ENCODE data around the gene CKS1B.

The CKS1B gene

GRCh38 chr1:154945962-154946850 lies 28.3 kb upstream of the CKS1B start:
- no peak for DNase-seq (ENCODE audit: low read depth in 2 of 2)

GRCh38 chr1:154948079-154948478 lies 26.4 kb upstream of the CKS1B start:
- no peak for DNase-seq (ENCODE audit: low read depth in 2 of 2)

DNA sequence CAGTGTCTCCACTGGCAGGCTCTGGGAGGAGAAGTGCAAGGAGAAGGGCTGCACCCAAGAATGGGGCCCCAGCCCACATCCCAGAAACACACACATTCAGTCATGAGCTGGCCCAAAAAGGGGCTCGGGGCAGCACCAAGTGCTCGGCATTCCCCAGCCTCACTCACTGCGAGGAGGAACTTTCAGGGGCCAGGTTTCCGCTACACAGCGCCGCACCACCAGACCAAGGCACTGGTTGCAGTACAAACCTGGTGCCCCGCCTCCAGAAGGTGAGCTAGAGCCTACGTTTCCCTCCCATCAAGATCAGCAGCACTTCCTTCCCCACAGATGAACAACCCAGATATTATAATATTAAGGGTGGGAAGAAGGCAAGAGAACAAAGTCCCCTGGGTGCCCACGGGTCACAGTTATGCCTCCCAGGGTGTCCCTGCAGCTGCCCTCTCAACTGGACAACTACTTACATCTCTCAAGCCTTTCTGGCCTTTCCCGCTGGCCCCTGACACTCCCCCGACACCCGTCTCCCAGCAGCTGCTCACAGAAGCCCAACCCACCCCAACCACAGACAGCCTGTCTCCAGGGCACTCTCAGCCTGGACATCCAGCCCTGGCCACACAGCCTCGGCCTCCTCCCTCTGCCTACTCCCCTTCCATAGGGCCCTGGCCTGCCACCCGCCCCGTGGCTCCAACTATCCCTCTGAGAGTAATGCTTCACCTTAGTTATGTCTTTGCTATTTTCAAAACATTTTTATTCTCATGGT lies 22.4 kb upstream of the CKS1B start:
- DNase-seq (ENCODE audit: low read depth in 2 of 2) = peak in 1 of 2 donors; percentile 57

- DNase-seq (ENCODE audit: low read depth in 2 of 2) = no peak
Observed at GRCh38 chr1:154952664-154953063, 21.8 kb upstream of the CKS1B start.

GRCh38 chr1:154953611-154954038 lies 20.9 kb upstream of the CKS1B start:
- no peak for DNase-seq (ENCODE audit: low read depth in 2 of 2)

DNA sequence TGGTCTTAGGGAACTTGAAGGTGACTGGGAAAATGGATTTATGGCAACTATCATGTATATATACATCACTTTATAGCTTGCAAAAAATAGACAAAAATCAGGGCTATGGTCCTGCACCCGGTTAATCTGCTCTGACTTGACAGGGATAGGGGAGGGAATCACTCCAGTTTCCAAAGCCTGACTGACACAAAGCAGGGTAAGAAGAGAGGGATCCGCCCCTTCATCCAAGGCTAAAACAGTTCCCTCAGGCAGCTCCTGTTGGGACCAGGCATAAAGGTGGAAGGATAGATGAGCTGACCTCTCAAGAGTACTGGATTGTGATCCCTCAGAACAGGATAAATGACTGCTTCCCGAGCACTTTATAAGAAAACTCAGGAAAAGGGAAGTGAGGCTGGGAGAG lies 19.9 kb upstream of the CKS1B start:
- no peak for DNase-seq (ENCODE audit: low read depth in 2 of 2)

DNA sequence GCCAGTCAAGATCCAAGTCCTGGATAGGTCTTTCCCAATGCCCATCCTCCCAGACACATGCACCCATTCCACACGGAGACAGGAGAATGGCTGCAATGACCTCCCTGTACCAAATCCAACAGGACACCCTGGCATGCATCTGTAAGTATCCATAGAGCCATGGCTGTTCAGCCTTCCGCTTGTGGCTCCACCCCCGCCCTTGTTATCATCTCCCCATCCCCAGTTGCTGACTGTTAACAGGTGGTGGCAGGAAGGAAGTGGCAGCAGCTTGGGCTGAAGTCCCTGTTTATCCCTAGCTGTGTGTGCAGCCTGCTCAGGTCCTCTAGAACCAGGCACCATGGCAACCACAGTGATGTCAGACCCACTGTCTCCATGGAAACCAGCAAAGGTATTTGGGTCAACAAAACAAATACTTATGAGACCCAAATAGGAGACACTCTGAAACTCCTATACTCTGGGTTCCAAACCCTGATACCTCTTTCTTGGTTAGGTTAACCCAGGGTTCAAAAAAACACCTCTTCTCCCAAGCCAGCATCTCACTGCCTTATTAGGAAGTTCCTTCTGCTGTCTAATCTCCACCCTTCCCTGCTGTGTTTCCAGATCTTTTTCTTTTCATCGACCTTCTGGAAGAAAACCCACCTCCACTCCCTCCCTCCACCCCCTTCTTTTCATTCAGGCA lies 19.3 kb upstream of the CKS1B start:
- DNase-seq (ENCODE audit: low read depth in 2 of 2) = peak in 1 of 2 donors; percentile 59

DNA sequence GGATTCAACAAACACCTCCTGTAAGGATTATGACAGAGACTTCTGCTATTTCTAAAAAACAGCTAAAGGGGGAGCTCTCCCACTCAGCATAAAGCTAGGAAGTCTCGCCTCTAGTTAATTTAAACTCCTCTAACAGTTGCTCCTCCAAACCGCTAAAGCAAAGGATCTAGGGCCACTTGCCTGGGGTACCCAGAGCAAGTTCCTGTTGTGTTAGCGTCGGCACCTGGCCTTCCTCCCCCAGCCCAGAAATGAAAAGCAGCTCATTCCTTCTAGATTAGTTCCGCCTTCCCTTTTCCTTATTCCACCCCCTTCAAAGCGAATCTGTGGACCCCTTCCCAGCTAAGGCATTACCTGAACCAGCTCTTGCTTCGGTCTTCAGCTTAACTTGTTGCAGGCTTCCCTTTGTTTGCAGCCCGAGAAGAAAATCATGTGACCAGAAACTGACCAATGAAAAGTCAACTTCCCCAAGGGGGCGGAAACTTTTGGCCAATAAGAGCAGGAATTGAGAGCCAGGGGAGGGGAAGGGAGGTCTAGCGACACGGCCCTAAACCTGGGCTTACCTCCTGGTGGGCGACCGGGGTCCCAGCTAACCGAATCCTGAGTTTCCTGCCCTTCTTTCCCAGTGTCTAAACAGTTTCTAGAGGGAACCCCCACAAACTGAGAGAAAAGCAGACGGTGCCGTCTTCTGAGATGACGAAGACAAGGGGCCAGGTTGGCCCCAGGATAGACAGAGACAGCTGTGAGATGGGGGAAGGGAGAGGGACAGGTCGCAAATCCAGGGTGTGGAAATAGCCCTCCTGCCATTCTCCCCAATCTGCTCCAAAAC lies 18.6 kb upstream of the CKS1B start, which contains the start of gene PBXIP1:
Gene PBXIP1, minus strand, starts transcription at position 382 of the 826 bp plus-strand sequence. CDS start 2,378 bp downstream, outside the sequence.
- DNase-seq (ENCODE audit: low read depth in 2 of 2) = peak; percentile 52 to 74

- DNase-seq (ENCODE audit: low read depth in 2 of 2) = no peak
Observed at GRCh38 chr1:154956544-154956941, 17.9 kb upstream of the CKS1B start.

- DNase-seq (ENCODE audit: low read depth in 2 of 2) = no peak
Observed at GRCh38 chr1:154957091-154957657, 17.3 kb upstream of the CKS1B start.

GRCh38 chr1:154958036-154958435 lies 16.4 kb upstream of the CKS1B start:
- DNase-seq (ENCODE audit: low read depth in 2 of 2) = no peak

DNA sequence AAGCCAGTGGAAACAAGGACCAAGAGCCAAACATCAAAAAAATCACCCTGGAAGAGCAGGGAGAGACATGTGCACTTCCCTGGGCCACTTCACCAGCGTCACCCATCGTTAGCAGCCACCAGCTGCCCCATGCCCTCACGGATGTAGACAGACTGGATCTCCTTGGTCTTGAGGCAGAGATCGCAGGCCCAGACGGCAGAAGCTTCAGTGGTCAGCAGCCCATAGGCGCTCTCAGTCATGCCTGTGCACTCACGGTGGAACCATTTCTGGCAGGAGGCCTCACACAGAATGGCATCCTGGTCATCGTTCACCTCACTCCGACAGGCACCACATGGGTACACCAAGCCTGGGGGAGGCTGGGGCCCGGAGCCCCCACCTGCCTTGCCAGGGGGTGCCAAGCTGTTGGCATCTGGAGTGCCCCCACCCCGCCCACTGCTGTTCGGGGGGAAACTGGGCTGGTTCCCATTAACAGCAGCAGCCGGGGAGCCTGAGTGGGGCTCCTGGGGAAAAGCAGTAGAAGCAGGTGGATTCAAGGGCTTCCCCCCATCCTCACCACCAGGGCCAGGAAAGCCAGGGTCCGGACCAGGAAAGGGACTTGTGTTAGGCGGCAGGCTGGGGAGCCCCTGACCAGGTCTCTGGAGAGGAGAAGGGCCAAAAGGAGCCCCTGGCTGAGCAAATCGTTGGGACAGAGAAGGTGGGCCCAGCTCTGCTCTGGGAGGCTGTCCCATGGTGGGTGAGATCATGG lies 15.6 kb upstream of the CKS1B start:
- no peak for DNase-seq (ENCODE audit: low read depth in 2 of 2)

GRCh38 chr1:154959426-154959780 lies 15.1 kb upstream of the CKS1B start:
- no peak for DNase-seq (ENCODE audit: low read depth in 2 of 2)

DNA sequence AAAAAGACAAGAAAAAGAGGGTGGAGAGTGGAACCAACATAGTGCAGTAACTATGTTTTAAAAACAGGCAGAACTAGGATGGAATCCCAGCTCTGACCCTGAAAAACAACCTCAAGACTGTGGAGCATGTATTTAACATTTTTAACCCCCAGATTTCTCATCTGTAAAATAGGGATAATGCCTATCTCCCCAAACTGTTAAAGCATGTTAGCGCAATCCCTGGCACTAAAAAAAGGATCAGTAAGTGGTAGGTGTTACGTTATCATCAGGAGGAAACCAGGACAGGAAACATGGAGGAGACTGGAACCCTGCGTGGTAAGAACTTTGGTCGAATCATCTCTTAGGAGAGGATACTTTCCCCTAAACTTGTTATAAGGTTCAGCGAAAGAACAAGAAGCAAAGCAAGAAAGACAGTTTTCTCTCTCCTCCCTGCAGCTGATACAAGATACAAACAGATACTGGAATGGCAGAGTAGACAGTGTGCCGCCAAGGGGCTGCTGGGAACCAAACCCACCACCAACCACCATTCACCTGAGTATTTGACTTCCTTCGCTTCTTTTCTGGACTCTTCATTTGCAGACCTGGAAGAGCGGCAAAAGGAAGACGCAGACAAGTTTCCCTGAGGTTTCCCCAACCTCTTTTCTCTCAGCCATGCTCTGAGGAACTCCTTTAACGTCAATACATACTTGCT lies 13.9 kb upstream of the CKS1B start:
- DNase-seq (ENCODE audit: low read depth in 2 of 2) = no peak

GRCh38 chr1:154961207-154962155 lies 13.0 kb upstream of the CKS1B start, which contains the start of gene PYGO2:
TSS of gene PYGO2 (minus strand) at chr1:154961782. CDS start at chr1:154961576, 206 bp downstream.
- peak; percentile 69 to 79 for DNase-seq (ENCODE audit: low read depth in 2 of 2)

- no peak for DNase-seq (ENCODE audit: low read depth in 2 of 2)
Observed at GRCh38 chr1:154962156-154962749, 12.2 kb upstream of the CKS1B start.

GRCh38 chr1:154962795-154963330 lies 11.6 kb upstream of the CKS1B start:
- DNase-seq (ENCODE audit: low read depth in 2 of 2) = no peak

DNA sequence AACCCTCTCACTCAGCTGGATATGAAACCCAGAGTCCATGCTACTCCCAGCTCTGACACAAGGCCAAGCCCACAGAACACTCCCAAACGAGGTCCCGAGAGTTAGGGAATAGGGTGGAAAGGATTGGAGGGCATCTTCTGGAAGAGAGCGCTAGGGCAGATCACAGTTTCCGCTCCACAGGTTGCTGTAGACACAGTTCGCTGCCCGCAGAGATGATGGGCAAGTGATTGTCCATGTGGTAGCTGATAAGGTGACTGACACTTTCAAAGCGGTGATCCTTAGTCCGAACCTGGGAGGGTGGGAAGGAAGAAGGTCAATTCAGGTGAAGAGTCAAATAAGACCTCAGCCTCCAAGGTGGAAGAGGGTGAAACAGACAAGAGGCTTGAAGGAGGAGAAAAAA lies 10.8 kb upstream of the CKS1B start:
- no peak for DNase-seq (ENCODE audit: low read depth in 2 of 2)

Data from activated CD4-positive, alpha-beta T cell treated with anti-CD3 and anti-CD28 coated beads for 24 hours (primary cell).